ENCODE results near the gene RPS6KA2. TPM values are rescaled to one million over a fixed set of nuclear protein-coding genes. Genes with fewer than 3 reads are reported as not detected.

The RPS6KA2 gene
- total and polyA plus RNA-seq, 2 experiments from 2014 or later, result 12.5 to 25.3 TPM

GRCh38 chr6:166591961-166592520 lies 35.0 kb downstream of the RPS6KA2 start:
- Histone ChIP-seq H3K27ac (ENCODE audit: low read depth) (no peak overlapping the region), H3K4me2 (no peak overlapping the region), H2AFZ (no peak overlapping the region), H3K27me3 (ENCODE audit: insufficient read depth) (no peaks in the 10 kb centered on the region), H3K4me1 (ENCODE audit: insufficient read depth) (peaks cover 22% of the 10 kb centered on the region), H3F3A (replicated peaks; ENCODE audit: low read depth) (no peaks in the 10 kb centered on the region), H3K79me2 (replicated peaks; ENCODE audit: insufficient read depth) (peaks cover 78% of the 10 kb centered on the region), H3K36me3 (ENCODE audit: insufficient read depth) (no peaks in the 10 kb centered on the region), H3K9me2 (ENCODE audit: insufficient read depth) (no peaks in the 10 kb centered on the region), H3K4me3 (no peak overlapping the region), H4K20me1 (replicated peaks; ENCODE audit: insufficient read depth) (peaks cover 37% of the 10 kb centered on the region)
- peaks cover 46% of the 10 kb centered on the region for H3K4me1 Mint-ChIP-seq
- H3K9me3 Mint-ChIP-seq, result no peaks in the 10 kb centered on the region; the same call in 2 of the 3 replicates
- peaks cover 10% of the 10 kb centered on the region for H3K27me3 Mint-ChIP-seq (ENCODE audit: insufficient read depth, low read depth, poor library complexity)
- H3K36me3 Mint-ChIP-seq (ENCODE audit: low read depth), result peaks cover under 1% of the 10 kb centered on the region; the same call in 1 of the 3 replicates
- TF ChIP-seq JUNB (IDR thresholded peaks at IDR 0.05; ENCODE audit: unreplicated experiment), result no peak
- no peak for TF ChIP-seq POLR2AphosphoS5 (IDR thresholded peaks at IDR 0.05; ENCODE audit: low read depth)
- no peak for TF ChIP-seq STAT1 (IDR thresholded peaks at IDR 0.05; ENCODE audit: unreplicated experiment)
- TF ChIP-seq EZH2 (IDR thresholded peaks at IDR 0.05; ENCODE audit: low read depth, unreplicated experiment), result no peak
- no peak for TF ChIP-seq ZNF114 (CRISPR knock-in tag; IDR thresholded peaks at IDR 0.05)
- DNase-seq (ENCODE audit: low spot score) (no peak), ATAC-seq (no peak)
- H3K4me3 Mint-ChIP-seq, result no peak overlapping the region
- no peak overlapping the region for H3K27ac Mint-ChIP-seq

- H3K27me3 Mint-ChIP-seq (ENCODE audit: insufficient read depth, low read depth, poor library complexity), result peaks cover 9% of the 10 kb centered on the region
- H3K9me2 ChIP-seq (ENCODE audit: insufficient read depth), result no peaks in the 10 kb centered on the region
- H3K4me1 Mint-ChIP-seq, result peaks cover 51% of the 10 kb centered on the region
- no peak overlapping the region for H3K27ac Mint-ChIP-seq
- no peaks in the 10 kb centered on the region for H3K36me3 Mint-ChIP-seq (ENCODE audit: low read depth)
- no peaks in the 10 kb centered on the region for H3K27me3 ChIP-seq (ENCODE audit: insufficient read depth)
- H4K20me1 ChIP-seq (replicated peaks; ENCODE audit: insufficient read depth), result peaks cover 41% of the 10 kb centered on the region
- no peaks in the 10 kb centered on the region for H3F3A ChIP-seq (replicated peaks; ENCODE audit: low read depth)
- H3K4me2 ChIP-seq, result no peak overlapping the region
- H3K4me3 Mint-ChIP-seq, result no peak overlapping the region; the same call in 2 of the 3 replicates
- no peak for ATAC-seq
- peaks cover 22% of the 10 kb centered on the region for H3K4me1 ChIP-seq (ENCODE audit: insufficient read depth)
- no peak overlapping the region for H3K27ac ChIP-seq (ENCODE audit: low read depth)
- no peaks in the 10 kb centered on the region for H3K36me3 ChIP-seq (ENCODE audit: insufficient read depth)
- no peak overlapping the region for H2AFZ ChIP-seq
- H3K4me3 ChIP-seq, result no peak overlapping the region
- H3K9me3 Mint-ChIP-seq, result no peaks in the 10 kb centered on the region
- no peak for TF ChIP-seq EZH2phosphoT487 (IDR thresholded peaks at IDR 0.05; ENCODE audit: unreplicated experiment)
- TF ChIP-seq EZH2 (IDR thresholded peaks at IDR 0.05; ENCODE audit: low read depth, unreplicated experiment), result no peak
- TF ChIP-seq ZNF331 (CRISPR knock-in tag; IDR thresholded peaks at IDR 0.05; ENCODE audit: low read depth), result no peak
- DNase-seq (ENCODE audit: low spot score), result no peak
- peaks cover 87% of the 10 kb centered on the region for H3K79me2 ChIP-seq (replicated peaks; ENCODE audit: insufficient read depth)
Observed at GRCh38 chr6:166591026-166591425, 36.0 kb downstream of the RPS6KA2 start.

GRCh38 chr6:166589786-166590574 lies 37.1 kb downstream of the RPS6KA2 start:
- Histone ChIP-seq H3K9me2 (ENCODE audit: insufficient read depth) (no peaks in the 10 kb centered on the region), H2AFZ (no peak overlapping the region), H3K4me3 (no peak overlapping the region), H3K4me1 (ENCODE audit: insufficient read depth) (peaks cover 22% of the 10 kb centered on the region), H4K20me1 (replicated peaks; ENCODE audit: insufficient read depth) (peaks cover 37% of the 10 kb centered on the region), H3F3A (replicated peaks; ENCODE audit: low read depth) (no peaks in the 10 kb centered on the region), H3K27me3 (ENCODE audit: insufficient read depth) (no peaks in the 10 kb centered on the region), H3K27ac (ENCODE audit: low read depth) (no peak overlapping the region), H3K79me2 (replicated peaks; ENCODE audit: insufficient read depth) (peaks cover 77% of the 10 kb centered on the region), H3K4me2 (0 out of 2 replicates have a peak overlapping the region, but pooled peaks have one; percentile 9), H3K36me3 (ENCODE audit: insufficient read depth) (no peaks in the 10 kb centered on the region)
- no peaks in the 10 kb centered on the region for H3K9me3 Mint-ChIP-seq
- H3K36me3 Mint-ChIP-seq (ENCODE audit: low read depth), result no peaks in the 10 kb centered on the region
- no peak overlapping the region for H3K4me3 Mint-ChIP-seq
- ATAC-seq (no peak), DNase-seq (ENCODE audit: low spot score) (no peak)
- no peak overlapping the region; the same call in 1 of the 2 replicates for H3K27ac Mint-ChIP-seq
- peaks cover 9% of the 10 kb centered on the region for H3K27me3 Mint-ChIP-seq (ENCODE audit: insufficient read depth, low read depth, poor library complexity)
- H3K4me1 Mint-ChIP-seq, result peaks cover 54% of the 10 kb centered on the region
- TF ChIP-seq, protein P1, sequence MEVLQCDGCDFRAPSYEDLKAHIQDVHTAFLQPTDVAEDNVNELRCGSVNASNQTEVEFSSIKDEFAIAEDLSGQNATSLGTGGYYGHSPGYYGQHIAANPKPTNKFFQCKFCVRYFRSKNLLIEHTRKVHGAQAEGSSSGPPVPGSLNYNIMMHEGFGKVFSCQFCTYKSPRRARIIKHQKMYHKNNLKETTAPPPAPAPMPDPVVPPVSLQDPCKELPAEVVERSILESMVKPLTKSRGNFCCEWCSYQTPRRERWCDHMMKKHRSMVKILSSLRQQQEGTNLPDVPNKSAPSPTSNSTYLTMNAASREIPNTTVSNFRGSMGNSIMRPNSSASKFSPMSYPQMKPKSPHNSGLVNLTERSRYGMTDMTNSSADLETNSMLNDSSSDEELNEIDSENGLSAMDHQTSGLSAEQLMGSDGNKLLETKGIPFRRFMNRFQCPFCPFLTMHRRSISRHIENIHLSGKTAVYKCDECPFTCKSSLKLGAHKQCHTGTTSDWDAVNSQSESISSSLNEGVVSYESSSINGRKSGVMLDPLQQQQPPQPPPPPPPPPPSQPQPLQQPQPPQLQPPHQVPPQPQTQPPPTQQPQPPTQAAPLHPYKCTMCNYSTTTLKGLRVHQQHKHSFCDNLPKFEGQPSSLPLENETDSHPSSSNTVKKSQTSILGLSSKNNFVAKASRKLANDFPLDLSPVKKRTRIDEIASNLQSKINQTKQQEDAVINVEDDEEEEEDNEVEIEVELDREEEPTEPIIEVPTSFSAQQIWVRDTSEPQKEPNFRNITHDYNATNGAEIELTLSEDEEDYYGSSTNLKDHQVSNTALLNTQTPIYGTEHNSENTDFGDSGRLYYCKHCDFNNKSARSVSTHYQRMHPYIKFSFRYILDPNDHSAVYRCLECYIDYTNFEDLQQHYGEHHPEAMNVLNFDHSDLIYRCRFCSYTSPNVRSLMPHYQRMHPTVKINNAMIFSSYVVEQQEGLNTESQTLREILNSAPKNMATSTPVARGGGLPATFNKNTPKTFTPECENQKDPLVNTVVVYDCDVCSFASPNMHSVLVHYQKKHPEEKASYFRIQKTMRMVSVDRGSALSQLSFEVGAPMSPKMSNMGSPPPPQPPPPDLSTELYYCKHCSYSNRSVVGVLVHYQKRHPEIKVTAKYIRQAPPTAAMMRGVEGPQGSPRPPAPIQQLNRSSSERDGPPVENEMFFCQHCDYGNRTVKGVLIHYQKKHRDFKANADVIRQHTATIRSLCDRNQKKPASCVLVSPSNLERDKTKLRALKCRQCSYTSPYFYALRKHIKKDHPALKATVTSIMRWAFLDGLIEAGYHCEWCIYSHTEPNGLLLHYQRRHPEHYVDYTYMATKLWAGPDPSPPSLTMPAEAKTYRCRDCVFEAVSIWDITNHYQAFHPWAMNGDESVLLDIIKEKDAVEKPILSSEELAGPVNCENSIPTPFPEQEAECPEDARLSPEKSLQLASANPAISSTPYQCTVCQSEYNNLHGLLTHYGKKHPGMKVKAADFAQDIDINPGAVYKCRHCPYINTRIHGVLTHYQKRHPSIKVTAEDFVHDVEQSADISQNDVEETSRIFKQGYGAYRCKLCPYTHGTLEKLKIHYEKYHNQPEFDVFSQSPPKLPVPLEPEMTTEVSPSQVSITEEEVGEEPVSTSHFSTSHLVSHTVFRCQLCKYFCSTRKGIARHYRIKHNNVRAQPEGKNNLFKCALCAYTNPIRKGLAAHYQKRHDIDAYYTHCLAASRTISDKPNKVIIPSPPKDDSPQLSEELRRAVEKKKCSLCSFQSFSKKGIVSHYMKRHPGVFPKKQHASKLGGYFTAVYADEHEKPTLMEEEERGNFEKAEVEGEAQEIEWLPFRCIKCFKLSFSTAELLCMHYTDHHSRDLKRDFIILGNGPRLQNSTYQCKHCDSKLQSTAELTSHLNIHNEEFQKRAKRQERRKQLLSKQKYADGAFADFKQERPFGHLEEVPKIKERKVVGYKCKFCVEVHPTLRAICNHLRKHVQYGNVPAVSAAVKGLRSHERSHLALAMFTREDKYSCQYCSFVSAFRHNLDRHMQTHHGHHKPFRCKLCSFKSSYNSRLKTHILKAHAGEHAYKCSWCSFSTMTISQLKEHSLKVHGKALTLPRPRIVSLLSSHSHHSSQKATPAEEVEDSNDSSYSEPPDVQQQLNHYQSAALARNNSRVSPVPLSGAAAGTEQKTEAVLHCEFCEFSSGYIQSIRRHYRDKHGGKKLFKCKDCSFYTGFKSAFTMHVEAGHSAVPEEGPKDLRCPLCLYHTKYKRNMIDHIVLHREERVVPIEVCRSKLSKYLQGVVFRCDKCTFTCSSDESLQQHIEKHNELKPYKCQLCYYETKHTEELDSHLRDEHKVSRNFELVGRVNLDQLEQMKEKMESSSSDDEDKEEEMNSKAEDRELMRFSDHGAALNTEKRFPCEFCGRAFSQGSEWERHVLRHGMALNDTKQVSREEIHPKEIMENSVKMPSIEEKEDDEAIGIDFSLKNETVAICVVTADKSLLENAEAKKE (CRISPR knock-in tag; IDR thresholded peaks at IDR 0.05), result no peak
- TF ChIP-seq NANOG (IDR thresholded peaks at IDR 0.05; ENCODE audit: borderline replicate concordance) (no peak), ZNF114 (CRISPR knock-in tag; IDR thresholded peaks at IDR 0.05) (no peak)
